Coronary artery (tissue), 2 donors: ENCODE results near the gene CDH4.

Experiments
- DNase-seq: peaks from one replicate; pipeline ENCODE4 v3.0.0-alpha.2; 2017; ENCODE audit warnings: low spot score
- H3K27ac ChIP-seq, 2 donors: fragments of 200-600 bp; sonication (generic); one replicate each; pipeline ENCODE4 v1.5.1; 2016 to 2019
- H3K4me3 ChIP-seq: fragments of 200-600 bp; sonication (generic); 2 replicates; pipeline ENCODE4 v1.5.1; 2016; ENCODE audit warnings: mild to moderate bottlenecking, moderate library complexity
- CTCF ChIP-seq: fragments of 200-600 bp; sonication (generic); IDR thresholded peaks from one replicate; pipeline ENCODE4 v1.5.1; 2019; ENCODE audit warnings: antibody characterized with exemption

Gene CDH4

GRCh38 chr20:61737812-61738443 is 485.9 kb downstream of the CDH4 start:
- no peak overlapping the region for H3K4me3 ChIP-seq
- no peak for DNase-seq
- no peak overlapping the region for H3K27ac ChIP-seq
- TF ChIP-seq CTCF, result no peak

GRCh38 chr20:61738601-61739069 is 486.6 kb downstream of the CDH4 start:
- no peak for TF ChIP-seq CTCF
- no peak for DNase-seq
- no peak overlapping the region for H3K27ac ChIP-seq
- no peak overlapping the region for H3K4me3 ChIP-seq

- TF ChIP-seq CTCF, result no peak
These were observed 487.2 kb downstream of the CDH4 start for GRCh38 chr20:61739086-61739831.

GRCh38 chr20:61739832-61740118 is 487.7 kb downstream of the CDH4 start:
- Histone ChIP-seq H3K27ac (no peak overlapping the region), H3K4me3 (no peak overlapping the region)
- no peak for TF ChIP-seq CTCF
- no peak for DNase-seq

More at GRCh38 chr20:61739086-61739831, 487.2 kb downstream of the CDH4 start:
- H3K27ac ChIP-seq, result no peak overlapping the region
- no peak overlapping the region for H3K4me3 ChIP-seq
- DNase-seq, result no peak

GRCh38 chr20:61742097-61742825 is 490.2 kb downstream of the CDH4 start:
- no peak overlapping the region for H3K27ac ChIP-seq
- TF ChIP-seq CTCF, result no peak
- H3K4me3 ChIP-seq, result no peak overlapping the region
- no peak for DNase-seq

- Histone ChIP-seq H3K4me3 (no peak overlapping the region), H3K27ac (no peak overlapping the region)
- TF ChIP-seq CTCF, result no peak
- DNase-seq, result no peak
These were observed 491.5 kb downstream of the CDH4 start for GRCh38 chr20:61743606-61744005.
